Omental fat pad (tissue), 4 donors: ENCODE data around the gene CLDN15. TPM values are rescaled to one million over a fixed set of nuclear protein-coding genes. Genes with fewer than 3 reads are reported as not detected.
"Not testable (repeated sequence)": the region's sequence is repeated elsewhere in the genome, so short reads cannot be mapped to it uniquely, and the experiment has no call there.

Source experiments
- ATAC-seq: fragments of 150-250 bp; one replicate; pipeline ENCODE4 v1.9.1; 2016; ENCODE audit warnings: mild to moderate bottlenecking, moderate library complexity; ENCODE audit not compliant: low FRiP score
- DNase-seq: peaks from one replicate; pipeline ENCODE4 v3.0.0-alpha.2; 2019; ENCODE audit warnings: low spot score
- total RNA-seq, 4 donors: library from RNA; depleted of rRNA; stranded (reverse); fragments of >200 nt; gene quantifications; one replicate each; pipeline ENCODE4 v1.1.0, GENCODE V29; 2016
- TF ChIP-seq, protein P1 (sequence below), 3 donors: fragments of 450-650 bp; IDR thresholded peaks; one replicate each; pipeline ENCODE4 v1.5.1; 2016 to 2017; ENCODE audit warnings: antibody characterized with exemption in 3 of 3, mild to moderate bottlenecking in 3 of 3, moderate library complexity in 2 of 3

The CLDN15 gene
- total RNA-seq, 4 donors from 2014 or later = 43.3 to 280 (median 60.5) TPM

DNA sequence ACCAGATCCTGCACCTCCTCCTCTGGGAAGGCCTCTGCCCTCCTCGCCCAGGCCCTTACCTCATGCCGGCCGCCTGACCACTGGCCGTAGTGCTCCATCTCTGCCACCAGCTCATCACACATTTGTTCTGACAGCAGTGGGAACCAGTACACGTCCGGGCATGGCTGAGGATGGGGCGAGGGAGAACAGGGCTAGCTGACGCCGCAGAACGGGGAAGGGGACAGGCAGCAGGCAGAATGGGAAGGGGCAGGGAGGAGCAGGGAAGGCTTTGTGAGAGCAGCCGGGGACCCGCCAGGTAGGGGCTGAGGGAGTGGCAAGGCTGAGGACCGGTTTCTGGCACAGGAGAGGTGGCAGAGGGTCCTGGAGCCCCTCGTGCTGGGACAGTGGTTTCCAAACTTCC is 28.8 kb downstream of the CLDN15 start:
- TF ChIP-seq, protein P1, sequence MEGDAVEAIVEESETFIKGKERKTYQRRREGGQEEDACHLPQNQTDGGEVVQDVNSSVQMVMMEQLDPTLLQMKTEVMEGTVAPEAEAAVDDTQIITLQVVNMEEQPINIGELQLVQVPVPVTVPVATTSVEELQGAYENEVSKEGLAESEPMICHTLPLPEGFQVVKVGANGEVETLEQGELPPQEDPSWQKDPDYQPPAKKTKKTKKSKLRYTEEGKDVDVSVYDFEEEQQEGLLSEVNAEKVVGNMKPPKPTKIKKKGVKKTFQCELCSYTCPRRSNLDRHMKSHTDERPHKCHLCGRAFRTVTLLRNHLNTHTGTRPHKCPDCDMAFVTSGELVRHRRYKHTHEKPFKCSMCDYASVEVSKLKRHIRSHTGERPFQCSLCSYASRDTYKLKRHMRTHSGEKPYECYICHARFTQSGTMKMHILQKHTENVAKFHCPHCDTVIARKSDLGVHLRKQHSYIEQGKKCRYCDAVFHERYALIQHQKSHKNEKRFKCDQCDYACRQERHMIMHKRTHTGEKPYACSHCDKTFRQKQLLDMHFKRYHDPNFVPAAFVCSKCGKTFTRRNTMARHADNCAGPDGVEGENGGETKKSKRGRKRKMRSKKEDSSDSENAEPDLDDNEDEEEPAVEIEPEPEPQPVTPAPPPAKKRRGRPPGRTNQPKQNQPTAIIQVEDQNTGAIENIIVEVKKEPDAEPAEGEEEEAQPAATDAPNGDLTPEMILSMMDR (IDR thresholded peaks at IDR 0.05) = no peak
- ATAC-seq (no peak), DNase-seq (no peak)

DNA sequence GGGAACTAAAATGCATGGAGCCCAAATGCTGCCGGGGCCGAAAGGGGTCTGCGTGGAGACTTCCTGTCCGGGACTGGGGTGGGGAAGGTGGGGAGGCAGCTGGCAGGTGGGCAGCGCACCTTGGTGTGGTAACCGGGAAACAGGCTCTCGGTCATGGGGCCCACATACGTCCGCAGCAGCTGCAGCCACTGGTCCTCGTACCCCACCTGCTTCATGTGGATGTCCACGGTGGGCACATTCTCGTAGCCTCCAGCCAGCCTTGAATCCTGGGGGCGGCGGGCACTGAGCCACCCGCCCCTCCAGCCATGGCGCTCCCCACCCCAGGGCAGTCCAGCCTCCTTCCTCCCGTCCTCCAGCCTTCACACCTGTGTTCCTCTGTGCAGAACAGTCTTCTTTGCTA is 30.1 kb downstream of the CLDN15 start:
- TF ChIP-seq, protein P1 (IDR thresholded peaks at IDR 0.05) = no peak
- DNase-seq = no peak
- no peak for ATAC-seq

DNA sequence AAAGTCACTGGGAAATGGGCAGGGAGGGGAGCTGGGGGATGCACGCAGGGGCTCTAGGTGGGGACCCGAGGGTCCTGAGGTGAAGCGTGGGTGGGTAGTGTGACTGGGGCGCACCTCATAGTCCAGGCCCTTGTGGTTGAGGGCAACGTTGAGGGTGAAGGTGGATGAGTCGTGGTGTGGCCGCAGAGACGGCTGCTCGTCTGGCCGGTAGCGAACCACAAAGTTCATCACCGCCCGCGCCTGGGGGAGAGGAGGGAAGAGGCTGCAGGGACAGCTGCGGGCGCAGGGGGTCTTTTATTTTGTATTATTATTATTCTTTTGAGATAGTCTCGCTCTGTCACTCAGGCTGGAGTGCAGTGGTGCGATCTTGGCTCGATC is 30.9 kb downstream of the CLDN15 start:
- ATAC-seq (no peak), DNase-seq (no peak)
- TF ChIP-seq, protein P1 (IDR thresholded peaks at IDR 0.05) = no peak

DNA sequence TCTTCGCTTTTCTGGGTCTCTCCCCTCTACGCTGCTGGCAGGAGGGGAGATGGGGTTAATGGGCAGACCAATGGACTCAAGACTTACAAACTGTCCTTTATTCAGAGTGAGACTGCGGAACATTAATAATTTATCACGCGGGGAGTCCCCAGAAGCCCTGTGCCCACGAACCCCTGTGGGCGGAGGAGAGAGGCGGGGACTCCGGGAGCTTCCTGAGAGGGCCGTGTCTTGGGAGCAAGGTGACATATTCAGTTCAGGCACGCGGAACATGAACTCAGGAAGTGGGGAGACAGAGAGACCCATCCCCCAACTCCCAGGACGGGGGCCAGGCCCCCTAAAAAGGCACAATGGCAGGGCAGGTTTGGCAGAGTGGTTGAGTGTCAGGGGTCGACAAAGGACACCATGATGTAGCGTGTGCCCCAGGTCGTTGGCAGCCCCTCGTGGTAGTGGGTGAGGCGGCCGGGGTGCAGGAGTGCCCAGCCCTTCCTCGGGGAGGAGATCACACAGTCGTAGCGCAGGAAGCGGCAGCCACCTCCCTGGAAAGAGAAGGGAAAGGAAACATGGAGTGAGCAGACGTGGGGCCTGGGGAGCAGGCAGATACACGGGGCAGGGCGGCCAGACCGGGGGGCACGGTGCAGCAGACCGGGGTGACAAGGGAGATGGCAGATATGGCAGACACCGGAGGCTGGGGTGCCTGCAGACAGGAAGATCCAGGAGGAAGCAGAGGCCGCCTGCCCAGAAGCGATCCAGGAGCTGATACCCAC is 31.5 kb downstream of the CLDN15 start:
- no peak for DNase-seq
- ATAC-seq = no peak
- TF ChIP-seq, protein P1 (IDR thresholded peaks at IDR 0.05) = no peak

DNA sequence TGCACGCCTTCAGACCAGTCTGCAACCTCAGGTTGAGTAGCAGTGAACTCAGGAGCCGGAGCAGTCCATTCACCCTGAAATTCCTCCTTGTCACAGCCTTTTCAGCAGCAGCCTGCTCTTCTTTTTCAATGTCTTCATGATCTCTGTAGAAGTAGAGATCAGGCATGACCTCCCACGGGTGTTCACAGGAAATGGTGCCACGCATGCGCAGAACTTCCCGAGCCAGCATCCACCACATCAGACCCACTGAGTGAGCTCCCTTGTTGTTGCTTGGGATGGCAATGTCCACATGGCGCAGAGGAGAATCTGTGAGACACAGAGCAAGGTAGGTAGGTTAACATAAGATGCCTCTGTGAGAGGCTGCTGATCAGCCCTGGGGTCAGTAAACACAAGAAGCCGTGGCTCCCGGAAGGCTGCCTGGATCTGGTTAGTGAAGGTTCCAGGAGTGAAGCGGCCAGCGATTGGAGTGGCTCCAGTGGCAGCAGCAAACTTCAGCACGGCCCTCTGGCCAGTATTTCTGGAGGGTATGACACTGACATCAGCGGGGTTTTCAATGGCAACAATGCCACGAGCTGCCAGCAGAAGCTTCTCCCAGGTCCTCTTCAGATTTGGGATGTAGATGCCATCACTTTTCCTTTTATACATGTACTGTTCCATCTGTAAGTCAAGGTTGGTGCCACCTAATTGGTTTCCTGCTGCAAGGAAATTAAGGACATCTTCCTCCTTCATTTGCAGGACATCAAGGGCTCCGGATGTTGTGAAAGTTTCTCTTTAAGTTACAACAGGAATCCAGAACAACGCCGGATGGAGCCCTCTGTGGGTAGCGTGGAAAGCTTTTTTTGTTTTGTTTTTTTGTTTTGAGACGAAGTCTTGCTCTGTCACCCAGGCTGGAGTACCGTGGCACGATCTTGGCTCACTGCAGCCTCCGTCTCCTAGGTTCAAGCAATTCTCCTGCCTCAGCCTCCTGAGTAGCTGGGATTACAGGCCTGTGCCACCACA is 33.6 kb downstream of the CLDN15 start:
- not testable (repeated sequence) for ATAC-seq, DNase-seq

DNA sequence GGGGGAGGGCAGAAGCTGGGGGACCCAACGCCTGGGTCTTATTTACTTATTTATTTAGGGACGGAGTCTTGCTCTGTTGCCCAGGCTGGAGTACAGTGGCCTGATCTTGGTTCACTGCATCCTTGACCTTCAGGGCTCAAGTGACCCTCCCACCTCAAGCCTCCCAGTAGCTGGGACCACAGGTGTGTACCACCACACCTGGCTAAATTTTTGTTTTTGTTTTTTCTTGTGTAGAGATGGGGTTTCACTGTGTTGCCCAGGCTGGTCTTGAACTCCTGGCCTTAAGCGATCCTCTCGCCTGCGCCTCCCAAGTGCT is 35.0 kb downstream of the CLDN15 start:
- TF ChIP-seq, protein P1 (IDR thresholded peaks at IDR 0.05) = no peak

DNA sequence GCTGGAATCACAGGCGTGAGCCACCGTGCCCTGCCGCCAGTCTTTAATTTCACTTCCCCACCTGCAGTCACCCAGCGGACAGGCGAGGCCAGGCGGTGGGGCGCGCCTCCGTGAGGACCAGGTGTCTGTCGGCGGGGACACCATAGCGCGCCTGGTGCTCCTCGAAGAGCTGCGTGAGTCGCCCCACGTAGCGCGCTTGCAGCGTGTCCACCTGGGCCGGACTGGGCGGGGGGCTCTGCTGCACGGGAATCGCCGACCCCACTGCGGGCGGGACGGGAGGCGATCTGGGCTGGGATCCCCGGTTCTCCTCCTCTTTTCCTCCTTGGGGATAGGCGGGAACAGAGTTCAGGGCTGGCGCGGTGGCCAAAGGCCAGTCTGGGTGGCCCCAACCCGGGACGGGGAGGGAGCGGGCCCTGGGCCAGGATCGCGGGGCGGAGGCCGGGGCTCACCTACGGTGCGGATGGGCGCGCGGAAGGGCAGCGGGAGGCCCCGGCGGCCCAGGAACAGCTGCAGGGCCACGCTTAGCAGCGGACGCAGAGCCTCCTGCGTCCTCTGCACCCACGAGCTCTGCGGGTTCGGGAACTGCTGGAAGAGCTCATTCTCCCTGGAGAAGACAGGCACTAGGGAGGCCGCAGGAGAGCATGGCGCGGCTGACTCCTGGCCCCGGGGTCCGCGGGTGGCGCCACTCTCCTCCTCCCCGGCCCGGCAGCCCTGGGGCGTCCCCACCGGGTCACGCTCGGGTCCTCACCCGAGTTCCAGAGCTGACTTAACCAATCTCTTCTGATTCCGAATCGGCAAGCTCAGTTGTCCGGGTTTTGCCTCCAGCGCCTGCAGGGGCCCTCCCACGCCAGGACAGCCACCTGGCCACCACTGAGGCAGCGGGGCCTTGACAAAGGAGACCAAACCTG is 35.7 kb downstream of the CLDN15 start:
- TF ChIP-seq, protein P1 (IDR thresholded peaks at IDR 0.05) = no peak

More for the DNA sequence above, 35.0 kb downstream of the CLDN15 start:
- ATAC-seq (no peak), DNase-seq (no peak)

More for the DNA sequence above, 35.7 kb downstream of the CLDN15 start:
- no peak for ATAC-seq
- no peak for DNase-seq
